ENCODE measurements around the gene ZNF217.
"Not testable (repeated sequence)": the region's sequence is repeated elsewhere in the genome, so short reads cannot be mapped to it uniquely, and the experiment has no call there.

The ZNF217 gene

GRCh38 chr20:53594068-53595017, 704 bp upstream of the ZNF217 start:
- Histone ChIP-seq H3K9me2 (replicated peaks; ENCODE audit: insufficient read depth, low read length) (no peaks in the 10 kb centered on the region), H4K20me1 (ENCODE audit: low read depth, low read length) (no peaks in the 10 kb centered on the region), H3K36me3 (ENCODE audit: low read length) (no peaks in the 10 kb centered on the region), H3F3A (ENCODE audit: insufficient read depth) (peaks cover 31% of the 10 kb centered on the region), H3K27me3 (ENCODE audit: low read length) (no peaks in the 10 kb centered on the region), H3K27ac (ENCODE audit: low read depth, low read length) (peak overlapping the region; percentile 72), H3K4me2 (ENCODE audit: low read depth, low read length, poor library complexity, severe bottlenecking) (peak overlapping the region; percentile 93), H3K79me2 (ENCODE audit: insufficient read depth, low read length) (peaks cover 27% of the 10 kb centered on the region; the same call in 1 of the 2 replicates), H3K9ac (ENCODE audit: low read length) (peak overlapping the region; percentile 88), H3K9me3 (ENCODE audit: insufficient read depth, low read length) (no peaks in the 10 kb centered on the region), H3K4me3 (ENCODE audit: insufficient read depth, low read length, poor library complexity, severe bottlenecking) (peak overlapping the region; percentile 84), H2AFZ (ENCODE audit: low read depth, low read length, severe bottlenecking) (peak overlapping the region; percentile 81)
- TF ChIP-seq EZH2phosphoT487 (conservative IDR thresholded peaks at IDR 0.05; ENCODE audit: low read length): no peak
- TF ChIP-seq CTCF (IDR thresholded peaks at IDR 0.05; ENCODE audit: insufficient read depth, low read length, poor library complexity, severe bottlenecking): peak; percentile 30

GRCh38 chr20:53592992-53593465, 610 bp downstream of the ZNF217 start:
- Histone ChIP-seq H3K79me2 (ENCODE audit: insufficient read depth, low read length) (peaks cover 34% of the 10 kb centered on the region), H3K9me2 (replicated peaks; ENCODE audit: insufficient read depth, low read length) (no peaks in the 10 kb centered on the region), H3K4me3 (ENCODE audit: insufficient read depth, low read length, poor library complexity, severe bottlenecking) (peak overlapping the region; percentile 80), H3K4me2 (ENCODE audit: low read depth, low read length, poor library complexity, severe bottlenecking) (peak overlapping the region; percentile 79), H3F3A (ENCODE audit: insufficient read depth) (peaks cover 31% of the 10 kb centered on the region), H3K27me3 (ENCODE audit: low read length) (no peaks in the 10 kb centered on the region), H3K36me3 (ENCODE audit: low read length) (no peaks in the 10 kb centered on the region), H2AFZ (ENCODE audit: low read depth, low read length, severe bottlenecking) (peak overlapping the region; percentile 68), H4K20me1 (ENCODE audit: low read depth, low read length) (no peaks in the 10 kb centered on the region), H3K9me3 (ENCODE audit: insufficient read depth, low read length) (no peaks in the 10 kb centered on the region), H3K9ac (ENCODE audit: low read length) (peak overlapping the region; percentile 88), H3K27ac (ENCODE audit: low read depth, low read length) (peak overlapping the region; percentile 83)
- TF ChIP-seq CTCF (IDR thresholded peaks at IDR 0.05; ENCODE audit: insufficient read depth, low read length, poor library complexity, severe bottlenecking) (no peak), EZH2phosphoT487 (conservative IDR thresholded peaks at IDR 0.05; ENCODE audit: low read length) (no peak)

GRCh38 chr20:53592454-53592991, 1.1 kb downstream of the ZNF217 start:
- H4K20me1 ChIP-seq (ENCODE audit: low read depth, low read length); H2AFZ ChIP-seq (ENCODE audit: low read depth, low read length, severe bottlenecking); H3K27me3 ChIP-seq (ENCODE audit: low read length); H3K9me3 ChIP-seq (ENCODE audit: insufficient read depth, low read length); H3K9me2 ChIP-seq (replicated peaks; ENCODE audit: insufficient read depth, low read length); H3K36me3 ChIP-seq (ENCODE audit: low read length): not testable (repeated sequence)
- peak overlapping the region; percentile 83 for H3K27ac ChIP-seq (ENCODE audit: low read depth, low read length)
- H3K4me2 ChIP-seq (ENCODE audit: low read depth, low read length, poor library complexity, severe bottlenecking): peak overlapping the region; percentile 79
- peaks cover 31% of the 10 kb centered on the region for H3F3A ChIP-seq (ENCODE audit: insufficient read depth)
- peaks cover 34% of the 10 kb centered on the region for H3K79me2 ChIP-seq (ENCODE audit: insufficient read depth, low read length)
- H3K4me3 ChIP-seq (ENCODE audit: insufficient read depth, low read length, poor library complexity, severe bottlenecking): peak overlapping the region; percentile 80
- peak overlapping the region; percentile 88 for H3K9ac ChIP-seq (ENCODE audit: low read length)

- H3K27me3 ChIP-seq (ENCODE audit: low read length); H2AFZ ChIP-seq (ENCODE audit: low read depth, low read length, severe bottlenecking); H3K36me3 ChIP-seq (ENCODE audit: low read length); H3K9me3 ChIP-seq (ENCODE audit: insufficient read depth, low read length); H3K9me2 ChIP-seq (replicated peaks; ENCODE audit: insufficient read depth, low read length); H4K20me1 ChIP-seq (ENCODE audit: low read depth, low read length): not testable (repeated sequence)
- H3K27ac ChIP-seq (ENCODE audit: low read depth, low read length): peak overlapping the region; percentile 83
- peaks cover 29% of the 10 kb centered on the region for H3F3A ChIP-seq (ENCODE audit: insufficient read depth)
- H3K4me2 ChIP-seq (ENCODE audit: low read depth, low read length, poor library complexity, severe bottlenecking): peak overlapping the region; percentile 79
- peaks cover 38% of the 10 kb centered on the region for H3K79me2 ChIP-seq (ENCODE audit: insufficient read depth, low read length)
- H3K4me3 ChIP-seq (ENCODE audit: insufficient read depth, low read length, poor library complexity, severe bottlenecking): peak overlapping the region; percentile 80
- peak overlapping the region; percentile 88 for H3K9ac ChIP-seq (ENCODE audit: low read length)
Observed at GRCh38 chr20:53591941-53592441, 1.6 kb downstream of the ZNF217 start.

GRCh38 chr20:53591206-53591741, 2.4 kb downstream of the ZNF217 start:
- Histone ChIP-seq H3K9ac (ENCODE audit: low read length) (peak overlapping the region; percentile 88), H3K27ac (ENCODE audit: low read depth, low read length) (peak overlapping the region; percentile 83)

GRCh38 chr20:53590608-53591007, 3.0 kb downstream of the ZNF217 start:
- peak overlapping the region; percentile 79 for H3K4me2 ChIP-seq (ENCODE audit: low read depth, low read length, poor library complexity, severe bottlenecking)
- H3K9ac ChIP-seq (ENCODE audit: low read length): peak overlapping the region; percentile 88
- not testable (repeated sequence) for H2AFZ ChIP-seq (ENCODE audit: low read depth, low read length, severe bottlenecking); H3K4me3 ChIP-seq (ENCODE audit: insufficient read depth, low read length, poor library complexity, severe bottlenecking); H4K20me1 ChIP-seq (ENCODE audit: low read depth, low read length); H3K36me3 ChIP-seq (ENCODE audit: low read length); H3K27me3 ChIP-seq (ENCODE audit: low read length); H3K9me3 ChIP-seq (ENCODE audit: insufficient read depth, low read length); H3K9me2 ChIP-seq (replicated peaks; ENCODE audit: insufficient read depth, low read length)
- peak overlapping the region; percentile 83 for H3K27ac ChIP-seq (ENCODE audit: low read depth, low read length)
- H3K79me2 ChIP-seq (ENCODE audit: insufficient read depth, low read length): peaks cover 49% of the 10 kb centered on the region
- H3F3A ChIP-seq (ENCODE audit: insufficient read depth): peaks cover 22% of the 10 kb centered on the region

More at GRCh38 chr20:53591206-53591741, 2.4 kb downstream of the ZNF217 start:
- not testable (repeated sequence) for H3K9me3 ChIP-seq (ENCODE audit: insufficient read depth, low read length); H3K36me3 ChIP-seq (ENCODE audit: low read length); H2AFZ ChIP-seq (ENCODE audit: low read depth, low read length, severe bottlenecking); H4K20me1 ChIP-seq (ENCODE audit: low read depth, low read length); H3K27me3 ChIP-seq (ENCODE audit: low read length); H3K9me2 ChIP-seq (replicated peaks; ENCODE audit: insufficient read depth, low read length)
- Histone ChIP-seq H3K4me2 (ENCODE audit: low read depth, low read length, poor library complexity, severe bottlenecking) (peak overlapping the region; percentile 79), H3K79me2 (ENCODE audit: insufficient read depth, low read length) (peaks cover 45% of the 10 kb centered on the region), H3K4me3 (ENCODE audit: insufficient read depth, low read length, poor library complexity, severe bottlenecking) (peak overlapping the region; percentile 80), H3F3A (ENCODE audit: insufficient read depth) (peaks cover 24% of the 10 kb centered on the region)
